HEK293 (cell line): Measurements from ENCODE around the gene FAM83E.

Source experiments
- BCL11B ChIP-seq: fragments of 450-650 bp; formaldehyde crosslinking; IDR thresholded peaks from 2 replicates; pipeline ENCODE4 v1.5.1; 2016; ENCODE audit warnings: low read depth, missing biosample characterization, missing genetic modification characterization
- FEZF1 ChIP-seq: fragments of 450-650 bp; formaldehyde crosslinking; IDR thresholded peaks from 2 replicates; pipeline ENCODE4 v1.5.1; 2016; ENCODE audit warnings: missing biosample characterization, missing genetic modification characterization
- GLIS1 ChIP-seq: fragments of 450-650 bp; formaldehyde crosslinking; IDR thresholded peaks from 2 replicates; pipeline ENCODE4 v1.5.1; 2016; ENCODE audit warnings: missing biosample characterization, missing genetic modification characterization
- KLF16 ChIP-seq: fragments of 450-650 bp; formaldehyde crosslinking; IDR thresholded peaks from 2 replicates; pipeline ENCODE4 v1.5.1; 2017; ENCODE audit warnings: missing biosample characterization, missing genetic modification characterization
- KLF8 ChIP-seq: fragments of 450-650 bp; formaldehyde crosslinking; IDR thresholded peaks from 2 replicates; pipeline ENCODE4 v1.5.1; 2016; ENCODE audit warnings: missing biosample characterization, missing genetic modification characterization
- SP2 ChIP-seq: fragments of 450-650 bp; formaldehyde crosslinking; IDR thresholded peaks from 2 replicates; pipeline ENCODE4 v1.5.1; 2016; ENCODE audit warnings: missing biosample characterization, missing genetic modification characterization
- SP7 ChIP-seq: fragments of 450-650 bp; formaldehyde crosslinking; IDR thresholded peaks from 2 replicates; pipeline ENCODE4 v1.5.1; 2016; ENCODE audit warnings: missing biosample characterization, missing genetic modification characterization
- TRIM28 ChIP-seq: IDR thresholded peaks from 2 replicates; pipeline ENCODE4 v1.6.1; 2011; ENCODE audit warnings: low read length, control low read depth, borderline replicate concordance
- ZBTB20 ChIP-seq: fragments of 450-650 bp; formaldehyde crosslinking; IDR thresholded peaks from 2 replicates; pipeline ENCODE4 v1.5.1; 2016; ENCODE audit warnings: missing biosample characterization, missing genetic modification characterization
- ZNF140 ChIP-seq: fragments of 450-650 bp; formaldehyde crosslinking; IDR thresholded peaks from 2 replicates; pipeline ENCODE4 v1.5.1; 2016; ENCODE audit warnings: missing biosample characterization, missing genetic modification characterization
- ZNF341 ChIP-seq: fragments of 450-650 bp; formaldehyde crosslinking; IDR thresholded peaks from 2 replicates; pipeline ENCODE4; 2016; ENCODE audit warnings: low read depth, missing biosample characterization, missing genetic modification characterization
- ZNF501 ChIP-seq: fragments of 450-650 bp; formaldehyde crosslinking; IDR thresholded peaks from 2 replicates; pipeline ENCODE4 v1.5.1; 2016; ENCODE audit warnings: missing biosample characterization, missing genetic modification characterization
- ZNF558 ChIP-seq: fragments of 450-650 bp; formaldehyde crosslinking; IDR thresholded peaks from 2 replicates; pipeline ENCODE4 v1.5.1; 2016; ENCODE audit warnings: missing biosample characterization, missing genetic modification characterization
- ZNF561 ChIP-seq: fragments of 450-650 bp; IDR thresholded peaks from 2 replicates; pipeline ENCODE4 v1.5.1; 2018; ENCODE audit warnings: missing biosample characterization, missing genetic modification characterization, borderline replicate concordance
- TF ChIP-seq, protein P1 (sequence below): fragments of 450-650 bp; formaldehyde crosslinking; IDR thresholded peaks from 2 replicates; pipeline ENCODE4 v1.5.1; 2016; ENCODE audit warnings: missing biosample characterization, missing genetic modification characterization
- TF ChIP-seq, protein P2 (sequence below): fragments of 450-650 bp; formaldehyde crosslinking; IDR thresholded peaks from 2 replicates; pipeline ENCODE4 v1.5.1; 2016; ENCODE audit warnings: missing biosample characterization, missing genetic modification characterization
- TF ChIP-seq, protein P3 (sequence below): fragments of 450-650 bp; formaldehyde crosslinking; IDR thresholded peaks from 2 replicates; pipeline ENCODE4 v1.5.1; 2016; ENCODE audit warnings: missing biosample characterization, missing genetic modification characterization
- TF ChIP-seq, protein P4 (sequence below): fragments of 450-650 bp; formaldehyde crosslinking; IDR thresholded peaks from 2 replicates; pipeline ENCODE4 v1.5.0; 2017; ENCODE audit warnings: missing biosample characterization, missing genetic modification characterization, borderline replicate concordance
- TF ChIP-seq, protein P5 (sequence below): fragments of 450-650 bp; formaldehyde crosslinking; IDR thresholded peaks from 2 replicates; pipeline ENCODE4 v1.5.1; 2016; ENCODE audit warnings: missing biosample characterization, missing genetic modification characterization
- TF ChIP-seq, protein P6 (sequence below): fragments of 450-650 bp; formaldehyde crosslinking; IDR thresholded peaks from 2 replicates; pipeline ENCODE4 v1.5.1; 2017; ENCODE audit warnings: missing biosample characterization, missing genetic modification characterization
- TF ChIP-seq, protein P7 (sequence below): fragments of 450-650 bp; formaldehyde crosslinking; IDR thresholded peaks from 2 replicates; pipeline ENCODE4 v1.5.1; 2016; ENCODE audit warnings: missing biosample characterization, missing genetic modification characterization
- TF ChIP-seq, protein P8 (sequence below): fragments of 450-650 bp; formaldehyde crosslinking; IDR thresholded peaks from 2 replicates; pipeline ENCODE4 v1.5.1; 2016; ENCODE audit warnings: missing biosample characterization, missing genetic modification characterization

FAM83E gene

DNA sequence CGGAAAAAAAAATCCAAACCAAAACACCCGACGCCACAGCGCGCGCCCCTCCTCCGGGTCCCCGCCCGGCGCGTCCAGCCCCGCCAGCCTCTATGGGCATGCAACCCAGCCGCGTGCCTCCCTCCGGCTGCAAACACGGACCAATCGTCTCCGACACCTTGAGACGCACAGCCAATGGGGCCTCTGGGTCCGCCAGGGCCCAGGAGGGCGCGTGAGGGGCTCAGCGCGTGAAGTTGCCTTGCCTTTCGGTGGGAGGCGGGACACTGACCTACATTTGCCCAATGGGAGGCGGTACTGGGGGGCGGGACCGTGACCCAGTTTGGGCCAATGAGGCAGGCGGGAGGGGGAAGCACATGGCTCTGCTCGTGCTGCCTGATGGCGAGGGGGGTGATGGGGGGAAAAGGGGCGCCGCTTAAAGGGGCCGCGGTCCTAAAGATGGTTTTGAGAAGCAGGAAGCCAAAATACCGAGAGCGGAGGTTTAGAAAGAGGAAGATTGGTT is 22.6 kb upstream of the FAM83E start (continued):
- TF ChIP-seq, protein P1, sequence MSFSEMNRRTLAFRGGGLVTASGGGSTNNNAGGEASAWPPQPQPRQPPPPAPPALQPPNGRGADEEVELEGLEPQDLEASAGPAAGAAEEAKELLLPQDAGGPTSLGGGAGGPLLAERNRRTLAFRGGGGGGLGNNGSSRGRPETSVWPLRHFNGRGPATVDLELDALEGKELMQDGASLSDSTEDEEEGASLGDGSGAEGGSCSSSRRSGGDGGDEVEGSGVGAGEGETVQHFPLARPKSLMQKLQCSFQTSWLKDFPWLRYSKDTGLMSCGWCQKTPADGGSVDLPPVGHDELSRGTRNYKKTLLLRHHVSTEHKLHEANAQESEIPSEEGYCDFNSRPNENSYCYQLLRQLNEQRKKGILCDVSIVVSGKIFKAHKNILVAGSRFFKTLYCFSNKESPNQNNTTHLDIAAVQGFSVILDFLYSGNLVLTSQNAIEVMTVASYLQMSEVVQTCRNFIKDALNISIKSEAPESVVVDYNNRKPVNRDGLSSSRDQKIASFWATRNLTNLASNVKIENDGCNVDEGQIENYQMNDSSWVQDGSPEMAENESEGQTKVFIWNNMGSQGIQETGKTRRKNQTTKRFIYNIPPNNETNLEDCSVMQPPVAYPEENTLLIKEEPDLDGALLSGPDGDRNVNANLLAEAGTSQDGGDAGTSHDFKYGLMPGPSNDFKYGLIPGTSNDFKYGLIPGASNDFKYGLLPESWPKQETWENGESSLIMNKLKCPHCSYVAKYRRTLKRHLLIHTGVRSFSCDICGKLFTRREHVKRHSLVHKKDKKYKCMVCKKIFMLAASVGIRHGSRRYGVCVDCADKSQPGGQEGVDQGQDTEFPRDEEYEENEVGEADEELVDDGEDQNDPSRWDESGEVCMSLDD = peak; percentile 99
- peak; percentile 97 for TF ChIP-seq KLF8
- TF ChIP-seq, protein P2, sequence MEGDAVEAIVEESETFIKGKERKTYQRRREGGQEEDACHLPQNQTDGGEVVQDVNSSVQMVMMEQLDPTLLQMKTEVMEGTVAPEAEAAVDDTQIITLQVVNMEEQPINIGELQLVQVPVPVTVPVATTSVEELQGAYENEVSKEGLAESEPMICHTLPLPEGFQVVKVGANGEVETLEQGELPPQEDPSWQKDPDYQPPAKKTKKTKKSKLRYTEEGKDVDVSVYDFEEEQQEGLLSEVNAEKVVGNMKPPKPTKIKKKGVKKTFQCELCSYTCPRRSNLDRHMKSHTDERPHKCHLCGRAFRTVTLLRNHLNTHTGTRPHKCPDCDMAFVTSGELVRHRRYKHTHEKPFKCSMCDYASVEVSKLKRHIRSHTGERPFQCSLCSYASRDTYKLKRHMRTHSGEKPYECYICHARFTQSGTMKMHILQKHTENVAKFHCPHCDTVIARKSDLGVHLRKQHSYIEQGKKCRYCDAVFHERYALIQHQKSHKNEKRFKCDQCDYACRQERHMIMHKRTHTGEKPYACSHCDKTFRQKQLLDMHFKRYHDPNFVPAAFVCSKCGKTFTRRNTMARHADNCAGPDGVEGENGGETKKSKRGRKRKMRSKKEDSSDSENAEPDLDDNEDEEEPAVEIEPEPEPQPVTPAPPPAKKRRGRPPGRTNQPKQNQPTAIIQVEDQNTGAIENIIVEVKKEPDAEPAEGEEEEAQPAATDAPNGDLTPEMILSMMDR = no peak
- TF ChIP-seq, protein P3, sequence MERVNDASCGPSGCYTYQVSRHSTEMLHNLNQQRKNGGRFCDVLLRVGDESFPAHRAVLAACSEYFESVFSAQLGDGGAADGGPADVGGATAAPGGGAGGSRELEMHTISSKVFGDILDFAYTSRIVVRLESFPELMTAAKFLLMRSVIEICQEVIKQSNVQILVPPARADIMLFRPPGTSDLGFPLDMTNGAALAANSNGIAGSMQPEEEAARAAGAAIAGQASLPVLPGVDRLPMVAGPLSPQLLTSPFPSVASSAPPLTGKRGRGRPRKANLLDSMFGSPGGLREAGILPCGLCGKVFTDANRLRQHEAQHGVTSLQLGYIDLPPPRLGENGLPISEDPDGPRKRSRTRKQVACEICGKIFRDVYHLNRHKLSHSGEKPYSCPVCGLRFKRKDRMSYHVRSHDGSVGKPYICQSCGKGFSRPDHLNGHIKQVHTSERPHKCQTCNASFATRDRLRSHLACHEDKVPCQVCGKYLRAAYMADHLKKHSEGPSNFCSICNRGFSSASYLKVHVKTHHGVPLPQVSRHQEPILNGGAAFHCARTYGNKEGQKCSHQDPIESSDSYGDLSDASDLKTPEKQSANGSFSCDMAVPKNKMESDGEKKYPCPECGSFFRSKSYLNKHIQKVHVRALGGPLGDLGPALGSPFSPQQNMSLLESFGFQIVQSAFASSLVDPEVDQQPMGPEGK = peak; percentile 95
- peak; percentile 90; the same call in 1 of the 2 replicates for TF ChIP-seq ZBTB20 (tag by site-specific recombination)
- TF ChIP-seq ZNF341 (tag by site-specific recombination) = peak; percentile 97
- no peak for TF ChIP-seq FEZF1 (tag by site-specific recombination)
- TF ChIP-seq, protein P4, sequence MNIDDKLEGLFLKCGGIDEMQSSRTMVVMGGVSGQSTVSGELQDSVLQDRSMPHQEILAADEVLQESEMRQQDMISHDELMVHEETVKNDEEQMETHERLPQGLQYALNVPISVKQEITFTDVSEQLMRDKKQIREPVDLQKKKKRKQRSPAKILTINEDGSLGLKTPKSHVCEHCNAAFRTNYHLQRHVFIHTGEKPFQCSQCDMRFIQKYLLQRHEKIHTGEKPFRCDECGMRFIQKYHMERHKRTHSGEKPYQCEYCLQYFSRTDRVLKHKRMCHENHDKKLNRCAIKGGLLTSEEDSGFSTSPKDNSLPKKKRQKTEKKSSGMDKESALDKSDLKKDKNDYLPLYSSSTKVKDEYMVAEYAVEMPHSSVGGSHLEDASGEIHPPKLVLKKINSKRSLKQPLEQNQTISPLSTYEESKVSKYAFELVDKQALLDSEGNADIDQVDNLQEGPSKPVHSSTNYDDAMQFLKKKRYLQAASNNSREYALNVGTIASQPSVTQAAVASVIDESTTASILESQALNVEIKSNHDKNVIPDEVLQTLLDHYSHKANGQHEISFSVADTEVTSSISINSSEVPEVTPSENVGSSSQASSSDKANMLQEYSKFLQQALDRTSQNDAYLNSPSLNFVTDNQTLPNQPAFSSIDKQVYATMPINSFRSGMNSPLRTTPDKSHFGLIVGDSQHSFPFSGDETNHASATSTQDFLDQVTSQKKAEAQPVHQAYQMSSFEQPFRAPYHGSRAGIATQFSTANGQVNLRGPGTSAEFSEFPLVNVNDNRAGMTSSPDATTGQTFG (tag by site-specific recombination) = no peak
- peak; percentile 87 for TF ChIP-seq KLF16 (tag by site-specific recombination)
- TF ChIP-seq ZNF501 (tag by site-specific recombination) = no peak
- peak; percentile 68; the same call in 1 of the 2 replicates for TF ChIP-seq GLIS1 (tag by site-specific recombination)
- TF ChIP-seq, protein P5, sequence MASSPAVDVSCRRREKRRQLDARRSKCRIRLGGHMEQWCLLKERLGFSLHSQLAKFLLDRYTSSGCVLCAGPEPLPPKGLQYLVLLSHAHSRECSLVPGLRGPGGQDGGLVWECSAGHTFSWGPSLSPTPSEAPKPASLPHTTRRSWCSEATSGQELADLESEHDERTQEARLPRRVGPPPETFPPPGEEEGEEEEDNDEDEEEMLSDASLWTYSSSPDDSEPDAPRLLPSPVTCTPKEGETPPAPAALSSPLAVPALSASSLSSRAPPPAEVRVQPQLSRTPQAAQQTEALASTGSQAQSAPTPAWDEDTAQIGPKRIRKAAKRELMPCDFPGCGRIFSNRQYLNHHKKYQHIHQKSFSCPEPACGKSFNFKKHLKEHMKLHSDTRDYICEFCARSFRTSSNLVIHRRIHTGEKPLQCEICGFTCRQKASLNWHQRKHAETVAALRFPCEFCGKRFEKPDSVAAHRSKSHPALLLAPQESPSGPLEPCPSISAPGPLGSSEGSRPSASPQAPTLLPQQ (tag by site-specific recombination) = peak; percentile 97
- TF ChIP-seq ZNF140 (tag by site-specific recombination) = no peak
- TF ChIP-seq SP7 (tag by site-specific recombination) = peak; percentile 8
- TF ChIP-seq SP2 = peak; percentile 98
- TF ChIP-seq, protein P6, sequence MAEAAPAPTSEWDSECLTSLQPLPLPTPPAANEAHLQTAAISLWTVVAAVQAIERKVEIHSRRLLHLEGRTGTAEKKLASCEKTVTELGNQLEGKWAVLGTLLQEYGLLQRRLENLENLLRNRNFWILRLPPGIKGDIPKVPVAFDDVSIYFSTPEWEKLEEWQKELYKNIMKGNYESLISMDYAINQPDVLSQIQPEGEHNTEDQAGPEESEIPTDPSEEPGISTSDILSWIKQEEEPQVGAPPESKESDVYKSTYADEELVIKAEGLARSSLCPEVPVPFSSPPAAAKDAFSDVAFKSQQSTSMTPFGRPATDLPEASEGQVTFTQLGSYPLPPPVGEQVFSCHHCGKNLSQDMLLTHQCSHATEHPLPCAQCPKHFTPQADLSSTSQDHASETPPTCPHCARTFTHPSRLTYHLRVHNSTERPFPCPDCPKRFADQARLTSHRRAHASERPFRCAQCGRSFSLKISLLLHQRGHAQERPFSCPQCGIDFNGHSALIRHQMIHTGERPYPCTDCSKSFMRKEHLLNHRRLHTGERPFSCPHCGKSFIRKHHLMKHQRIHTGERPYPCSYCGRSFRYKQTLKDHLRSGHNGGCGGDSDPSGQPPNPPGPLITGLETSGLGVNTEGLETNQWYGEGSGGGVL = peak; percentile 94
- TF ChIP-seq ZNF558 = no peak
- TF ChIP-seq, protein P7, sequence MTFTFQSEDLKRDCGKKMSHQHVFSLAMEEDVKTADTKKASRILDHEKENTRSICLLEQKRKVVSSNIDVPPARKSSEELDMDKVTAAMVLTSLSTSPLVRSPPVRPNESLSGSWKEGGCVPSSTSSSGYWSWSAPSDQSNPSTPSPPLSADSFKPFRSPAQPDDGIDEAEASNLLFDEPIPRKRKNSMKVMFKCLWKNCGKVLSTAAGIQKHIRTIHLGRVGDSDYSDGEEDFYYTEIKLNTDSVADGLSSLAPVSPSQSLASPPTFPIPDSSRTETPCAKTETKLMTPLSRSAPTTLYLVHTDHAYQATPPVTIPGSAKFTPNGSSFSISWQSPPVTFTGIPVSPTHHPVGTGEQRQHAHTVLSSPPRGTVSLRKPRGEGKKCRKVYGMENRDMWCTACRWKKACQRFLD (tag by site-specific recombination) = no peak
- no peak for TF ChIP-seq TRIM28
- 0 out of 2 replicates have a peak, but pooled peaks have one; percentile 41 for TF ChIP-seq BCL11B (tag by site-specific recombination)
- TF ChIP-seq, protein P8, sequence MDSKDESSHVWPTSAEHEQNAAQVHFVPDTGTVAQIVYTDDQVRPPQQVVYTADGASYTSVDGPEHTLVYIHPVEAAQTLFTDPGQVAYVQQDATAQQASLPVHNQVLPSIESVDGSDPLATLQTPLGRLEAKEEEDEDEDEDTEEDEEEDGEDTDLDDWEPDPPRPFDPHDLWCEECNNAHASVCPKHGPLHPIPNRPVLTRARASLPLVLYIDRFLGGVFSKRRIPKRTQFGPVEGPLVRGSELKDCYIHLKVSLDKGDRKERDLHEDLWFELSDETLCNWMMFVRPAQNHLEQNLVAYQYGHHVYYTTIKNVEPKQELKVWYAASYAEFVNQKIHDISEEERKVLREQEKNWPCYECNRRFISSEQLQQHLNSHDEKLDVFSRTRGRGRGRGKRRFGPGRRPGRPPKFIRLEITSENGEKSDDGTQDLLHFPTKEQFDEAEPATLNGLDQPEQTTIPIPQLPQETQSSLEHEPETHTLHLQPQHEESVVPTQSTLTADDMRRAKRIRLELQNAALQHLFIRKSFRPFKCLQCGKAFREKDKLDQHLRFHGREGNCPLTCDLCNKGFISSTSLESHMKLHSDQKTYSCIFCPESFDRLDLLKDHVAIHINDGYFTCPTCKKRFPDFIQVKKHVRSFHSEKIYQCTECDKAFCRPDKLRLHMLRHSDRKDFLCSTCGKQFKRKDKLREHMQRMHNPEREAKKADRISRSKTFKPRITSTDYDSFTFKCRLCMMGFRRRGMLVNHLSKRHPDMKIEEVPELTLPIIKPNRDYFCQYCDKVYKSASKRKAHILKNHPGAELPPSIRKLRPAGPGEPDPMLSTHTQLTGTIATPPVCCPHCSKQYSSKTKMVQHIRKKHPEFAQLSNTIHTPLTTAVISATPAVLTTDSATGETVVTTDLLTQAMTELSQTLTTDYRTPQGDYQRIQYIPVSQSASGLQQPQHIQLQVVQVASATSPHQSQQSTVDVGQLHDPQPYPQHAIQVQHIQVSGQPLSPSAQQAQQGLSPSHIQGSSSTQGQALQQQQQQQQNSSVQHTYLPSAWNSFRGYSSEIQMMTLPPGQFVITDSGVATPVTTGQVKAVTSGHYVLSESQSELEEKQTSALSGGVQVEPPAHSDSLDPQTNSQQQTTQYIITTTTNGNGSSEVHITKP = peak; percentile 38; the same call in 1 of the 2 replicates
- peak; percentile 94 for TF ChIP-seq ZNF561 (tag by site-specific recombination)
